Ishikawa (cell line): ENCODE data around the gene OR52E8.
A peak's percentile ranks its signal among the peaks of the same experiment; 100 is the strongest.

Source experiments
- CEBPB ChIP-seq: IDR thresholded peaks from 2 replicates; pipeline ENCODE4 v1.6.1; 2012
- CREB1 ChIP-seq: IDR thresholded peaks from 2 replicates; pipeline ENCODE4 v1.6.1; 2012; ENCODE audit warnings: low read depth
- EGR1 ChIP-seq: IDR thresholded peaks from 2 replicates; pipeline ENCODE4 v1.6.1; 2012
- EP300 ChIP-seq: IDR thresholded peaks from 2 replicates; pipeline ENCODE4 v1.6.1; 2012; ENCODE audit warnings: borderline replicate concordance
- FOXM1 ChIP-seq: IDR thresholded peaks from 2 replicates; pipeline ENCODE4 v1.6.1; 2012; ENCODE audit warnings: low read depth, borderline replicate concordance
- NFIC ChIP-seq: IDR thresholded peaks from 2 replicates; pipeline ENCODE4 v1.6.1; 2012
- RAD21 ChIP-seq: IDR thresholded peaks from 2 replicates; pipeline ENCODE4 v1.6.1; 2012; ENCODE audit warnings: low read depth
- TAF1 ChIP-seq: IDR thresholded peaks from 2 replicates; pipeline ENCODE4 v1.6.1; 2012; ENCODE audit warnings: low read depth, mild to moderate bottlenecking
- TCF12 ChIP-seq: IDR thresholded peaks from 2 replicates; pipeline ENCODE4 v1.6.1; 2012; ENCODE audit warnings: low read depth
- TEAD4 ChIP-seq: IDR thresholded peaks from 2 replicates; pipeline ENCODE4 v1.6.1; 2012
- YY1 ChIP-seq: IDR thresholded peaks from 2 replicates; pipeline ENCODE4 v1.6.1; 2012; ENCODE audit warnings: low read depth
- ZBTB7A ChIP-seq: IDR thresholded peaks from 2 replicates; pipeline ENCODE4 v1.6.1; 2012; ENCODE audit warnings: low read depth
- TF ChIP-seq, protein P1 (sequence below): IDR thresholded peaks from 2 replicates; pipeline ENCODE4 v1.6.1; 2012; ENCODE audit warnings: low read depth, mild to moderate bottlenecking
- TF ChIP-seq, protein P2 (sequence below): IDR thresholded peaks from 2 replicates; pipeline ENCODE4 v1.6.1; 2012
- TF ChIP-seq, protein P3 (sequence below): IDR thresholded peaks from 2 replicates; pipeline ENCODE4 v1.6.1; 2012

OR52E8 gene

DNA sequence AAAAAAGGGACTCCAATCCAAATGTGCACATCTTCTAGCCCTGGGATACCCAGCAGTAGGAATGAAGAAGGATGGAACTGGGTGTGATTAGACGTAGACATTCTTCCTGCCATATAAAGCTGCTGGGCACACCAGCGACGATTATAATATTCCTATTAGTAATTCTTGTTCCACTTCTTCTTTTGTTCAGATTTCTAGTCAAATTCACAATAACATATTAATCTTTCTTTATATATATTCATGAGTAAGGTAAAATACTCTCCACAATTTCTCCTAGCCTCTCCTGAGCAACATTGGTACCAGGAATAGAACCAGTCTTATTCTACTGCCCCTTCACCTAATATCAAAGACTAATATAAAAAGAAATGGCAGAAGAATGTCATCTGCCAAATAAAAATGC lies at the start of gene OR52E8:
Gene OR52E8, minus strand, starts transcription at position 101 of the 400 bp plus-strand sequence. Its CDS starts 0 bp downstream, at position 101.
- TF ChIP-seq, protein P1, sequence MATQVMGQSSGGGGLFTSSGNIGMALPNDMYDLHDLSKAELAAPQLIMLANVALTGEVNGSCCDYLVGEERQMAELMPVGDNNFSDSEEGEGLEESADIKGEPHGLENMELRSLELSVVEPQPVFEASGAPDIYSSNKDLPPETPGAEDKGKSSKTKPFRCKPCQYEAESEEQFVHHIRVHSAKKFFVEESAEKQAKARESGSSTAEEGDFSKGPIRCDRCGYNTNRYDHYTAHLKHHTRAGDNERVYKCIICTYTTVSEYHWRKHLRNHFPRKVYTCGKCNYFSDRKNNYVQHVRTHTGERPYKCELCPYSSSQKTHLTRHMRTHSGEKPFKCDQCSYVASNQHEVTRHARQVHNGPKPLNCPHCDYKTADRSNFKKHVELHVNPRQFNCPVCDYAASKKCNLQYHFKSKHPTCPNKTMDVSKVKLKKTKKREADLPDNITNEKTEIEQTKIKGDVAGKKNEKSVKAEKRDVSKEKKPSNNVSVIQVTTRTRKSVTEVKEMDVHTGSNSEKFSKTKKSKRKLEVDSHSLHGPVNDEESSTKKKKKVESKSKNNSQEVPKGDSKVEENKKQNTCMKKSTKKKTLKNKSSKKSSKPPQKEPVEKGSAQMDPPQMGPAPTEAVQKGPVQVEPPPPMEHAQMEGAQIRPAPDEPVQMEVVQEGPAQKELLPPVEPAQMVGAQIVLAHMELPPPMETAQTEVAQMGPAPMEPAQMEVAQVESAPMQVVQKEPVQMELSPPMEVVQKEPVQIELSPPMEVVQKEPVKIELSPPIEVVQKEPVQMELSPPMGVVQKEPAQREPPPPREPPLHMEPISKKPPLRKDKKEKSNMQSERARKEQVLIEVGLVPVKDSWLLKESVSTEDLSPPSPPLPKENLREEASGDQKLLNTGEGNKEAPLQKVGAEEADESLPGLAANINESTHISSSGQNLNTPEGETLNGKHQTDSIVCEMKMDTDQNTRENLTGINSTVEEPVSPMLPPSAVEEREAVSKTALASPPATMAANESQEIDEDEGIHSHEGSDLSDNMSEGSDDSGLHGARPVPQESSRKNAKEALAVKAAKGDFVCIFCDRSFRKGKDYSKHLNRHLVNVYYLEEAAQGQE = no peak

DNA sequence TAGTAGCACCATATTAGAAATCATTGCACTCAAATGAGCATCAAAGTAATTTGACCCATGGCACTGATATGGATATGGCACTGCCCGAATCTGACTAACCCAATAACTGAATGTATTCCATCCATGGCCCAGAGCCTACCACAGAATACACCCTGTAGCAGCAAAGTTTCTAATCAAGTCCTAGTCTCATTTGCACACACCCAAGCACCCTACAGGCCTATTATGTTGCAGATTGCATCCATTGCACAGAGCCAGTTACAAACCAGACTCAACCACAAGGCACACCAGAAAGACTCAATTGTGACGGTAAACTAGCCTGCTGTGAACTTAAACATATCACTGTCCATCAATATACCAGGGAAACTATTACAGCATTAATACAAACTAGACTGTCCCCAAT lies 42.0 kb upstream of the OR52E8 start:
- no peak for TF ChIP-seq TCF12
- TF ChIP-seq NFIC = no peak
- TF ChIP-seq, protein P1 = no peak
- TF ChIP-seq, protein P2, sequence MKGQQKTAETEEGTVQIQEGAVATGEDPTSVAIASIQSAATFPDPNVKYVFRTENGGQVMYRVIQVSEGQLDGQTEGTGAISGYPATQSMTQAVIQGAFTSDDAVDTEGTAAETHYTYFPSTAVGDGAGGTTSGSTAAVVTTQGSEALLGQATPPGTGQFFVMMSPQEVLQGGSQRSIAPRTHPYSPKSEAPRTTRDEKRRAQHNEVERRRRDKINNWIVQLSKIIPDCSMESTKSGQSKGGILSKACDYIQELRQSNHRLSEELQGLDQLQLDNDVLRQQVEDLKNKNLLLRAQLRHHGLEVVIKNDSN = no peak
- no peak for TF ChIP-seq RAD21
- TF ChIP-seq EP300 = no peak
- TF ChIP-seq TAF1 = no peak
- TF ChIP-seq, protein P3, sequence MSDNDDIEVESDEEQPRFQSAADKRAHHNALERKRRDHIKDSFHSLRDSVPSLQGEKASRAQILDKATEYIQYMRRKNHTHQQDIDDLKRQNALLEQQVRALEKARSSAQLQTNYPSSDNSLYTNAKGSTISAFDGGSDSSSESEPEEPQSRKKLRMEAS = no peak
- TF ChIP-seq YY1 = no peak
- TF ChIP-seq TEAD4 = no peak
- no peak for TF ChIP-seq CREB1
- no peak for TF ChIP-seq CEBPB

DNA sequence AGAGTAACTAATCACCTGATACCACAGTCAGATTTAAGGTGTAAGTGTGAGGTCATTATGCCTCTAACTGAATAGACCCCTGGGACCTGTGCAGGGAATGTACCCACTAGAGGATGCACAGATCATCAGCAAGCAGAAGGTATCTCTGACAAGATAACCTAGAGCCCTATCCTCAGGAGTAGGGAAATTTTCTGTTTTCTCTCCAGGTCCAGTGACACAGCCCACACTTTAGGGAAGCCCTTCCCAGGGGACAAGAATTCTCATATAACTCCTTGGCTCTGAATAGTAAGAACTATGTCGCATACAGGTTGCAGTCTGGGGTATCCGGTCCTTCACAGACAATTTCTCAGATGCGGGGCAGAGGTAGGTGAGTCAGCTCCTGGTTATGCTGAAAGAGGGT lies 35.4 kb upstream of the OR52E8 start, which contains the start of gene OR52E5:
Gene OR52E5, plus strand, starts transcription at position 301 of the 400 bp plus-strand sequence. CDS start 7,569 bp downstream, outside the sequence.
- no peak for TF ChIP-seq TCF12
- TF ChIP-seq, protein P1 = no peak
- TF ChIP-seq, protein P3 = no peak
- TF ChIP-seq RAD21 = no peak
- TF ChIP-seq CREB1 = no peak
- TF ChIP-seq TEAD4 = no peak
- TF ChIP-seq EP300 = no peak
- no peak for TF ChIP-seq TAF1
- no peak for TF ChIP-seq NFIC
- TF ChIP-seq EGR1 = no peak
- TF ChIP-seq FOXM1 = no peak
- no peak for TF ChIP-seq YY1
- TF ChIP-seq ZBTB7A = no peak
- TF ChIP-seq CEBPB = no peak
- TF ChIP-seq, protein P2 = no peak

DNA sequence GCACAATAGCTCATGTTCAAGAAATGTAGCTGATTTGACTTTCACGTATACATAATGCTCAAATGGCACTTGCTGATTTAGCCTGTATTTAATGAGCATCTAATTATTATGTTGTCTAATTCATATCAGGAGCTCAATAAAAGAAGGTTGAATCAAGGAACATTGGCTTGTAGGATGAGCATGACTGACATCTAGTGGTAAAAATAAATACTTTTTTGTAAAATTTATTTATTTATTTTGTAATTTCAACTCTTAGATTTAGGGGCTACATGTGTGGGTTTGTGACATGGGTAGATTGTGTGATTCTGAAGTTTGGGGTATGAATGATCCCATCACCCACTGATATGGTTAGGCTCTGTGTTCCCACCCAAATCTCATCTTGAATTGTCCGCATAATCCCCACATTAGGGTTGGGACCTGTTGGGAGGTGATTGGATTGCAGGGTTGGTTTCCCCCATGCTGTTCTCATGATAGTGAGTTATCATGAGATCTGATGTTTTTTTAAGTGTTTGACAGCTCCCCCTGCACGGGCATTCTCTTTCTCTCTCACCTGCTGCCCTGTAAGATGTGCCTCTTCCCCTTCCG lies 33.8 kb upstream of the OR52E8 start:
- TF ChIP-seq CREB1 (no peak), EGR1 (no peak), TEAD4 (no peak), RAD21 (peak; percentile 45), NFIC (no peak), FOXM1 (no peak), ZBTB7A (no peak)

DNA sequence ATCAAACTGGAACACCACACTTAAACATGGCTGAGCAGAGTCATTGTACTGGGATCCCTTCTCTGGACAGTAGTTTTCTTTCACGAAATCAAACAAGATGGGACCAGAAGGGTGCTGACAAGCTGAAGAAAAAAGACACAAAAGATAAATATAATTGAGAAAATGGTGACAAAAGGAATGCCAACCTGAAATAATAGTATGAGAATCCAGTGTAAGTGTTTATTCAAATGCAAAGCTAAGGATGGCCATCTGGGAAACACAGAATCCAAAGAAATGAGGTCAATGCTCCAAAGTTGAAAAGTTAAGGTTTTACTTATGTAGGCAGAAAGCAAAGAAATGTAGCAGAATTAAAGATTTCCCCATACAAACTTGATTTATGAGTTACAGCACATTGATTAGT lies 30.2 kb upstream of the OR52E8 start:
- no peak for TF ChIP-seq RAD21
